K562 (cell line): ENCODE results near the gene CD300H. TPM values are rescaled to one million over a fixed set of nuclear protein-coding genes. Genes with fewer than 3 reads are reported as not detected.

Experiments
- ARID1B ChIP-seq: fragments of 450-650 bp; IDR thresholded peaks from 2 replicates; pipeline ENCODE4 v1.6.1; 2016; ENCODE audit warnings: antibody characterized with exemption, mild to moderate bottlenecking, inconsistent platforms
- ARID3B ChIP-seq: fragments of 250-450 bp; sonication (Bioruptor Pico); IDR thresholded peaks from 2 replicates; pipeline ENCODE4 v1.4.0; 2020; ENCODE audit warnings: borderline replicate concordance
- ATF1 ChIP-seq, 2 experiments: fragments of 450-650 bp in 1 of 2; IDR thresholded peaks; 2 replicates each; pipeline ENCODE4 v1.6.1; 2016; ENCODE audit warnings: missing compliant biosample characterization in 1 of 2, missing genetic modification characterization in 1 of 2
- ATF4 ChIP-seq: fragments of 450-650 bp; formaldehyde crosslinking; IDR thresholded peaks from 2 replicates; pipeline ENCODE4 v1.4.0; 2022; ENCODE audit warnings: mild to moderate bottlenecking, moderate library complexity
- CREB5 ChIP-seq: fragments of 250-450 bp; sonication (Bioruptor Pico); IDR thresholded peaks from 2 replicates; pipeline ENCODE4 v1.5.0; 2020; ENCODE audit warnings: mild to moderate bottlenecking
- EGR1 ChIP-seq: fragments of 450-650 bp; conservative IDR thresholded peaks from 2 replicates; pipeline ENCODE4 v1.6.1; 2017; ENCODE audit warnings: mild to moderate bottlenecking
- GATAD2A ChIP-seq: fragments of 450-650 bp; IDR thresholded peaks from 2 replicates; pipeline ENCODE4 v1.6.1; 2017
- HCFC1 ChIP-seq: IDR thresholded peaks from 2 replicates; pipeline ENCODE4 v1.6.1; 2012; ENCODE audit warnings: low read depth, low read length, improper control_type of control experiment
- KDM2B ChIP-seq: fragments of 250-450 bp; sonication (Bioruptor Pico); IDR thresholded peaks from 2 replicates; pipeline ENCODE4 v1.8.0; 2021; ENCODE audit warnings: mild to moderate bottlenecking, moderate library complexity
- NFIC ChIP-seq: fragments of 450-650 bp; IDR thresholded peaks from 2 replicates; pipeline ENCODE4 v1.6.1; 2017; ENCODE audit warnings: mild to moderate bottlenecking, inconsistent platforms
- SFPQ ChIP-seq: fragments of 200-400 bp; formaldehyde crosslinking; IDR thresholded peaks from 2 replicates; pipeline ENCODE4 v1.6.1; 2017; ENCODE audit warnings: mild to moderate bottlenecking, low read depth, low read length, moderate library complexity
- SIN3A ChIP-seq, 2 experiments: fragments of 150-350 bp in 1 of 2; IDR thresholded peaks; 2 replicates each; pipeline ENCODE4 v1.6.1; 2011 to 2016; ENCODE audit warnings: borderline replicate concordance in 2 of 2, low read depth in 2 of 2, low read length in 2 of 2, mild to moderate bottlenecking in 2 of 2, moderate library complexity in 2 of 2; ENCODE audit not compliant: control insufficient read depth in 1 of 2
- THRB ChIP-seq: fragments of 450-650 bp; formaldehyde crosslinking; conservative IDR thresholded peaks from 2 replicates; pipeline ENCODE4 v1.4.0; 2022; ENCODE audit warnings: mild to moderate bottlenecking, missing genetic modification characterization
- TRIM25 ChIP-seq: fragments of 450-650 bp; IDR thresholded peaks from 2 replicates; pipeline ENCODE4 v1.7.0; 2016; ENCODE audit warnings: borderline replicate concordance
- USF2 ChIP-seq: sonication (generic); formaldehyde crosslinking; IDR thresholded peaks from 2 replicates; pipeline ENCODE4 v1.5.0; 2020; ENCODE audit warnings: missing genetic modification reagents
- polyA plus RNA-seq, 8 experiments: library from polyadenylated mRNA; depleted of rRNA in 4 of 8; stranded (reverse) in 5 of 8; unstranded in 3 of 8; fragments of >200 nt; fragmentation: Nextera tagmentation in 2 of 8; fragmentation: Illumina TruSeq in 1 of 8; extraction: Ambion mirVana in 2 of 8; extraction: Trizol in 1 of 8; gene quantifications; 2 replicates each; pipeline versions ENCODE4 v1.2.1 to v1.2.3, GENCODE V29; 2011 to 2014; ENCODE audit warnings: inconsistent platforms in 1 of 8, missing spikeins in 1 of 8
- total RNA-seq, 7 experiments: library from RNA; depleted of rRNA in 6 of 7; stranded (reverse); fragments of >200 nt in 6 of 7; fragmentation: Illumina TruSeq in 2 of 7; extraction: Trizol in 2 of 7; gene quantifications; 2 replicates each; pipeline versions ENCODE4 v1.2.1 to v1.2.3, GENCODE V29; 2011 to 2021; ENCODE audit warnings: low replicate concordance in 1 of 7

Gene CD300H
- total and polyA plus RNA-seq, 9 of the 15 experiments (the other 6 are each of a cell fraction or from before 2014, with no cell fraction given), result not detected

GRCh38 chr17:74514632-74515334 is 52.5 kb downstream of the CD300H start (continued):
- TF ChIP-seq ARID3B (CRISPR knock-in tag), result no peak
- no peak for TF ChIP-seq KDM2B (CRISPR knock-in tag)
- TF ChIP-seq NFIC, result peak; percentile 22; the same call in 1 of the 2 replicates
- TF ChIP-seq GATAD2A, result no peak
- peak; percentile 57 for TF ChIP-seq HCFC1
- no peak for TF ChIP-seq ATF1 (CRISPR knock-in tag; IDR thresholded peaks at IDR 0.05)
- peak; percentile 80 for TF ChIP-seq ATF1 (tag; IDR thresholded peaks at IDR 0.05)
- TF ChIP-seq USF2 (CRISPR knock-in tag), result peak; percentile 92
- TF ChIP-seq TRIM25, result peak; percentile 82; the same call in 1 of the 2 replicates
- peak; percentile 36; the same call in 1 of the 2 replicates for TF ChIP-seq ARID1B
- no peak for TF ChIP-seq ATF4 (CRISPR knock-in tag)
- peak in 1 of 2 experiments; percentile 35; a peak in 1 of 4 replicates for TF ChIP-seq SIN3A (IDR thresholded peaks at IDR 0.05; ENCODE audit: borderline replicate concordance in 2 of 2, control insufficient read depth in 1 of 2, low read depth in 2 of 2, low read length in 2 of 2)
- TF ChIP-seq CREB5, result peak; percentile 47; the same call in 1 of the 2 replicates
- TF ChIP-seq SFPQ, result no peak
- TF ChIP-seq THRB (CRISPR knock-in tag), result peak; percentile 91
- peak; percentile 47 for TF ChIP-seq EGR1
